IMR-90 (cell line): ENCODE results near the gene PPP1R37. TPM values are rescaled to one million over a fixed set of nuclear protein-coding genes. Genes with fewer than 3 reads are reported as not detected.

Experiments
- ATAC-seq: fragments of 200-7000 bp; cut with Tn5 transposase; 2 replicates; pipeline ENCODE4 v1.9.1; 2020; ENCODE audit warnings: low read depth, mild to moderate bottlenecking, moderate library complexity
- BruUV-seq: library from RNA; stranded (reverse); fragments of 400-500 nt; replicated peaks from 2 replicates; lab custom pipeline; 2021; lab: Mats Ljungman, UMichigan
- CTCF ChIA-PET: fragments of 300-600 bp; formaldehyde crosslinking; extraction: SDS; loops from one replicate; lab custom pipeline; 2021; ENCODE audit warnings: antibody characterized with exemption; lab: Yijun Ruan, JAX
- POLR2A ChIA-PET: fragments of 300-600 bp; sonication (Branson Sonifier 250); formaldehyde crosslinking; loops from one replicate; lab custom pipeline; 2022; ENCODE audit warnings: antibody characterized with exemption; ENCODE audit not compliant: unreplicated experiment; lab: Charles Lee
- DNase-seq: peaks from one replicate; pipeline ENCODE4 v3.0.0; 2013
- H2AFZ ChIP-seq: replicated peaks from 2 replicates; pipeline ENCODE3; 2013; ENCODE audit warnings: low read length, mild to moderate bottlenecking; ENCODE audit not compliant: poor library complexity
- H2AK5ac ChIP-seq: 2 replicates; pipeline ENCODE4 v1.6.1; 2013; ENCODE audit warnings: low read depth, low read length, inconsistent platforms
- H2AK9ac ChIP-seq: replicated peaks from 2 replicates; pipeline ENCODE3; 2013; ENCODE audit warnings: mild to moderate bottlenecking, low read depth, low read length, moderate library complexity; ENCODE audit not compliant: poor library complexity
- H2BK120ac ChIP-seq: 2 replicates; pipeline ENCODE4 v1.6.1; 2013; ENCODE audit warnings: low read depth, low read length, inconsistent platforms
- H2BK15ac ChIP-seq: 3 replicates; pipeline ENCODE4 v1.6.1; 2013; ENCODE audit warnings: low read depth, low read length, inconsistent platforms
- H2BK20ac ChIP-seq: 2 replicates; pipeline ENCODE4 v1.6.1; 2013; ENCODE audit warnings: low read depth, mild to moderate bottlenecking, inconsistent platforms, low read length, moderate library complexity
- H2BK5ac ChIP-seq: 2 replicates; pipeline ENCODE4 v1.6.1; 2013; ENCODE audit warnings: mild to moderate bottlenecking, low read depth, low read length, inconsistent platforms; ENCODE audit not compliant: poor library complexity, severe bottlenecking
- H3K14ac ChIP-seq: replicated peaks from 2 replicates; pipeline ENCODE4 v1.6.1; 2013; ENCODE audit warnings: low read depth, low read length, inconsistent platforms
- H3K18ac ChIP-seq: 2 replicates; pipeline ENCODE4 v1.6.1; 2013; ENCODE audit warnings: low read depth, low read length, control low read depth
- H3K23ac ChIP-seq: 2 replicates; pipeline ENCODE4 v1.6.1; 2013; ENCODE audit warnings: low read depth, low read length, inconsistent platforms
- H3K27ac ChIP-seq: 2 replicates; pipeline ENCODE4 v1.5.1; 2013; ENCODE audit warnings: mild to moderate bottlenecking, control low read depth, low read length; ENCODE audit not compliant: insufficient read depth
- H3K27me3 ChIP-seq: 2 replicates; pipeline ENCODE4 v1.6.1; 2013; ENCODE audit warnings: low read length; ENCODE audit not compliant: control insufficient read depth, insufficient read depth
- H3K36me3 ChIP-seq: 2 replicates; pipeline ENCODE4 v1.6.1; 2013; ENCODE audit warnings: low read length, mixed read lengths; ENCODE audit not compliant: control insufficient read depth, insufficient read depth
- H3K4ac ChIP-seq: 2 replicates; pipeline ENCODE4 v1.6.1; 2013; ENCODE audit warnings: low read depth, low read length, inconsistent platforms
- H3K4me1 ChIP-seq: 2 replicates; pipeline ENCODE4 v1.6.1; 2013; ENCODE audit warnings: low read length, mixed read lengths; ENCODE audit not compliant: control insufficient read depth, insufficient read depth
- H3K4me2 ChIP-seq: 2 replicates; pipeline ENCODE4 v1.6.1; 2013; ENCODE audit warnings: low read depth, mild to moderate bottlenecking, control low read depth, low read length, moderate library complexity
- H3K4me3 ChIP-seq: 2 replicates; pipeline ENCODE4 v1.5.1; 2013; ENCODE audit warnings: low read depth, mild to moderate bottlenecking, control low read depth, low read length, moderate library complexity; ENCODE audit not compliant: insufficient read depth
- H3K56ac ChIP-seq: 2 replicates; pipeline ENCODE4 v1.6.1; 2013; ENCODE audit warnings: low read length, inconsistent platforms; ENCODE audit not compliant: insufficient read depth; ENCODE audit errors: extremely low read depth
- H3K79me1 ChIP-seq, 2 experiments: 2 replicates each; pipeline ENCODE4 v1.6.1; 2013; ENCODE audit warnings: low read length in 2 of 2, inconsistent platforms in 1 of 2, low read depth in 1 of 2
- H3K9ac ChIP-seq: 2 replicates; pipeline ENCODE4 v1.6.1; 2013; ENCODE audit warnings: low read depth, low read length, control low read depth
- H3K9me1 ChIP-seq: 2 replicates; pipeline ENCODE4 v1.6.1; 2013; ENCODE audit warnings: low read length, inconsistent platforms; ENCODE audit not compliant: insufficient read depth
- H3K9me3 ChIP-seq: 2 replicates; pipeline ENCODE4 v1.6.1; 2013; ENCODE audit warnings: low read length; ENCODE audit not compliant: control insufficient read depth, insufficient read depth
- H4K20me1 ChIP-seq: 2 replicates; pipeline ENCODE4 v1.6.1; 2013; ENCODE audit warnings: low read length, inconsistent platforms; ENCODE audit not compliant: insufficient read depth
- H4K5ac ChIP-seq: 2 replicates; pipeline ENCODE4 v1.6.1; 2013; ENCODE audit warnings: mild to moderate bottlenecking, low read depth, low read length, control low read depth
- H4K8ac ChIP-seq, 2 experiments: 2 replicates each; pipeline ENCODE4 v1.6.1; 2013; ENCODE audit warnings: low read depth in 2 of 2, low read length in 2 of 2, control low read depth in 1 of 2, inconsistent platforms in 1 of 2
- H4K91ac ChIP-seq: 2 replicates; pipeline ENCODE4 v1.6.1; 2013; ENCODE audit warnings: low read depth, low read length, inconsistent platforms; ENCODE audit not compliant: insufficient read depth
- BHLHE40 ChIP-seq: fragments of 150-350 bp; IDR thresholded peaks from 2 replicates; pipeline ENCODE4 v1.6.1; 2016; ENCODE audit warnings: mild to moderate bottlenecking, low read depth, low read length
- CEBPB ChIP-seq: IDR thresholded peaks from 2 replicates; pipeline ENCODE4 v1.6.1; 2012; ENCODE audit warnings: low read depth, low read length, improper control_type of control experiment
- CHD1 ChIP-seq: IDR thresholded peaks from 2 replicates; pipeline ENCODE4 v1.6.1; 2012; ENCODE audit warnings: low read depth, low read length, improper control_type of control experiment
- ELK1 ChIP-seq: fragments of 150-350 bp; IDR thresholded peaks from 2 replicates; pipeline ENCODE4 v1.6.1; 2016; ENCODE audit warnings: low read depth, mild to moderate bottlenecking, low read length, moderate library complexity, borderline replicate concordance
- FOS ChIP-seq: fragments of 150-350 bp; IDR thresholded peaks from 2 replicates; pipeline ENCODE4 v1.6.1; 2016; ENCODE audit warnings: low read depth, low read length
- MAFK ChIP-seq: IDR thresholded peaks from 2 replicates; pipeline ENCODE4 v1.6.1; 2012; ENCODE audit warnings: low read depth, low read length, improper control_type of control experiment
- MAZ ChIP-seq: IDR thresholded peaks from 2 replicates; pipeline ENCODE4 v1.6.1; 2012; ENCODE audit warnings: low read depth, mild to moderate bottlenecking, low read length, improper control_type of control experiment, moderate library complexity, borderline replicate concordance
- MXI1 ChIP-seq: IDR thresholded peaks from 2 replicates; pipeline ENCODE4 v1.6.1; 2012; ENCODE audit warnings: low read depth, mild to moderate bottlenecking, low read length, moderate library complexity, borderline replicate concordance
- POLR2A ChIP-seq: IDR thresholded peaks from 2 replicates; pipeline ENCODE4 v1.6.1; 2012; ENCODE audit warnings: mild to moderate bottlenecking, low read depth, low read length
- RAD21 ChIP-seq: IDR thresholded peaks from 2 replicates; pipeline ENCODE4 v1.6.1; 2012; ENCODE audit warnings: low read length, improper control_type of control experiment
- RCOR1 ChIP-seq: IDR thresholded peaks from 2 replicates; pipeline ENCODE4 v1.6.1; 2012; ENCODE audit warnings: mild to moderate bottlenecking, low read length, improper control_type of control experiment; ENCODE audit not compliant: insufficient replicate concordance
- RFX5 ChIP-seq: IDR thresholded peaks from 2 replicates; pipeline ENCODE4 v1.8.0; 2012; ENCODE audit warnings: low read depth, mild to moderate bottlenecking, low read length, moderate library complexity
- USF2 ChIP-seq: fragments of 150-350 bp; IDR thresholded peaks from 2 replicates; pipeline ENCODE4 v1.6.1; 2017; ENCODE audit warnings: mild to moderate bottlenecking, antibody characterized with exemption, low read length, low read depth
- WGBS, 2 experiments: methylation state at CpG; one replicate each; pipeline versions ENCODE4 v1.1.5 to v1.1.7; 2013; ENCODE audit warnings: missing lambda C conversion rate in 2 of 2; ENCODE audit not compliant: insufficient read length in 1 of 2; ENCODE audit errors: extremely low coverage in 2 of 2; 5-methylcytosine and 5-hydroxymethylcytosine counted together
- dilution Hi-C: fragments of 300-500 bp; cut with HindIII; formaldehyde crosslinking; loops from one replicate; pipeline ENCODE4 v1.14.3; 2018; ENCODE audit warnings: low sequenced_read_pairs; ENCODE audit not compliant: unreplicated experiment
- in situ Hi-C: fragments of 300-500 bp; cut with MboI; formaldehyde crosslinking; loops from 3 replicates; pipeline ENCODE4 v1.14.3; 2019; ENCODE audit warnings: low sequenced_read_pairs, inconsistent platforms, mixed read lengths
- intact Hi-C: fragments of 100-400 bp; cut with micrococcal nuclease; formaldehyde crosslinking; loops from 2 replicates; pipeline ENCODE4 v1.10.0; 2022
- polyA plus RNA-seq, 3 experiments: library from polyadenylated mRNA; depleted of rRNA; stranded (reverse); fragments of >200 nt; gene quantifications; 2 replicates each; pipeline ENCODE4 v1.2.3, GENCODE V29; 2012; ENCODE audit warnings: low replicate concordance in 1 of 3
- total RNA-seq: library from RNA; depleted of rRNA; stranded (reverse); fragments of >200 nt; gene quantifications from 2 replicates; pipeline ENCODE4 v1.2.3, GENCODE V29; 2012

Gene PPP1R37
- total and polyA plus RNA-seq, 2 of the 4 experiments (the other 2 are of a cell fraction) = 13.1 to 18.5 TPM

DNA sequence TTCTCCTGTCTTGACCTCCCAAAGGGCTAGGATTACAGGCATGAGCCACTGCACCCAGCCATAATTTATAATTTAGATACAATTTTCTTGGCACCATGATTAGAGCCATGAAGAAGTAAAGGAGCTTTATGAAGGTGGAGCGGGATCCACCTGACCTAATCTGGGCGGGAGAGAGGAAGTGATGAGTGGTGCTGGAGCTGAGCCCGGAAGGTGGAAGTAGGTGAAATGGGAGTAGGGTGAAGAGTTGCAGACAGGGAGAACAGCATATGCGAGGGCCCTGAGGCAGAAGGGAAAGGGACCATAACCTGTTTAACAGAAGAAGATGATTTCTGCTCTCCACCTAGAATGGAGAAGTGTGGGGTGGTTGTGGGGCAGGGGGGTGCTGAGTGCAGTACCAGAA lies 89.8 kb downstream of the PPP1R37 start (continued):
- no peak for TF ChIP-seq BHLHE40
- no peak for TF ChIP-seq RAD21
- no peak for TF ChIP-seq CHD1
- TF ChIP-seq RCOR1 = no peak
- TF ChIP-seq RFX5 = no peak
- no peak for TF ChIP-seq POLR2A

DNA sequence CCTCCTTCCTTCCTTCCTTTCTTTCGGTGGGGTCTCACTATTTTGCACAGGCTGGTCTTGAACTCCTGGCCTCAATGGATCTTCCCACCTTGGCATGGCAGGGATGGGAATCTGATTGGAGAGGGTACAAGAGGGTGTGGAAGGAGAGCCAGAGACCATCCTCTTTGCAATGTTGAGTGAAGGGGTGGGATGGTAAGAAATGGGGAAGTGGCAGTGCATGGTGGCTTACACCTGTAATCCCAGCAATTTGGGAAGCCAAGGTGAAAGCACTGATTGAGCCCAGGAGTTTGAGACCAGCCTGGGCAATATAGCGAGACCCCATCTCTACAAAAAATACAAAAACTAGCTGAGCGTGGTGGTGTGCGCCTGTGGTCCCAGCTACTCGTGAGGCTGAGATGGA lies 91.1 kb downstream of the PPP1R37 start:
- H3K14ac ChIP-seq = no peak overlapping the region
- no TSS peak for BruUV-seq
- H3K9me3 ChIP-seq = no peaks in the 10 kb centered on the region
- H2BK20ac ChIP-seq = no peak overlapping the region
- peaks cover 16% of the 10 kb centered on the region; the same call in 1 of the 2 replicates for H4K20me1 ChIP-seq
- no peak overlapping the region for H3K4me3 ChIP-seq
- H3K9me1 ChIP-seq = 0 out of 2 replicates have a peak, but pooled peaks cover 5% of the 10 kb centered on the region
- H3K23ac ChIP-seq = no peak overlapping the region
- H3K9ac ChIP-seq = no peak overlapping the region
- H4K5ac ChIP-seq = no peak overlapping the region
- peaks cover 4% of the 10 kb centered on the region; the same call in 1 of the 2 replicates for H3K4me1 ChIP-seq
- H2AFZ ChIP-seq = no peak overlapping the region
- intact Hi-C loops (no loop called here), dilution Hi-C loops (no loop called here), in situ Hi-C loops (no loop called here)
- no peak overlapping the region for H2AK5ac ChIP-seq
- H3K4ac ChIP-seq = no peak overlapping the region
- no peak overlapping the region for H2BK5ac ChIP-seq
- peaks cover 4% of the 10 kb centered on the region; the same call in 1 of the 2 replicates for H3K36me3 ChIP-seq
- whole genome bisulfite sequencing, 2 experiments = 100% methylated on average over 2 of the region's 5 CpGs; no CpG with 5 or more reads in 1 of the 2 experiments
- POLR2A ChIA-PET = no interaction called here
- H4K8ac ChIP-seq = no peak overlapping the region
- no peak overlapping the region for H3K18ac ChIP-seq
- no peak overlapping the region for H2BK120ac ChIP-seq
- H4K91ac ChIP-seq = no peak overlapping the region
- H3K4me2 ChIP-seq = no peak overlapping the region
- H2BK15ac ChIP-seq = no peak overlapping the region
- DNase-seq = no peak
- no peak overlapping the region for H3K27ac ChIP-seq
- peaks cover 11 to 32% of the 10 kb centered on the region in 2 experiments for H3K79me1 ChIP-seq
- CTCF ChIA-PET = interaction anchor here (0.6 kb wide), 1 partner anchor 104 kb away, joined by 3 read pairs; no protein-coding TSS in a partner anchor
- H2AK9ac ChIP-seq = no peak overlapping the region
- H3K56ac ChIP-seq = no peak overlapping the region
- ATAC-seq = no peak
- H3K27me3 ChIP-seq = no peaks in the 10 kb centered on the region
- TF ChIP-seq POLR2A = no peak
- no peak for TF ChIP-seq CEBPB
- TF ChIP-seq CHD1 = no peak
- TF ChIP-seq USF2 = no peak
- no peak for TF ChIP-seq FOS
- TF ChIP-seq ELK1 = no peak
- no peak for TF ChIP-seq RFX5
- no peak for TF ChIP-seq BHLHE40
- no peak for TF ChIP-seq MAFK
- TF ChIP-seq MXI1 = no peak
- no peak for TF ChIP-seq RAD21
- no peak for TF ChIP-seq RCOR1
- no peak for TF ChIP-seq MAZ
